Right lobe of liver (tissue), 4 donors: ENCODE measurements around the gene CDH8.

Source experiments
- POLR2A ChIP-seq: fragments of 450-650 bp; IDR thresholded peaks from one replicate; pipeline ENCODE4 v1.6.1; 2017; ENCODE audit warnings: antibody characterized with exemption, mild to moderate bottlenecking
- TF ChIP-seq, protein P1 (sequence below), 4 donors: fragments of 200-600 bp in 3 of 4; fragments of 450-650 bp in 1 of 4; IDR thresholded peaks; one replicate each; pipeline versions ENCODE4 v1.5.1 to v1.8.0; 2016 to 2022; ENCODE audit warnings: antibody characterized with exemption in 4 of 4, mild to moderate bottlenecking in 2 of 4
- donor health status: DM: no; HTN: no; CAD: no.
- donor health status: DM: no; HTN: no; CAD: no.
- donor health status: DM: no; HTN: yes; CAD: no.

DNA sequence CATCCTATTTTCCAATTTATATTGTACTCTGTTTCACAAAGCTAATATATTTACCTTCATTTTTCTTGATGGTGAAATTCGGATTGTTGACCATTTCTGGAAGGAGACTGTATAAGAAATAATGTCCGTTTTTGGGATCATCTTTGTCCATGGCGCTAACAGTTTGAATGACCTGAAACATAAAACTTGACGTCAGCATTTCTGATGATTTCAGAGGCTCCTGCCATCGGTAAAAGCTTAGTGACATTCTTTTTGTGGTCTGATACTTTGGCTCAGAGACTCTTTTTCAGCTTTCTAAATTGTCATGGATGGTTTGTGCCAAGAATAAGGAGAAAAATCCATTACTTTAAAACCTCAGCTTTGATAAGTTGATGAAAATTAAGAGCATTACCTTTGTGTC, 322.5 kb downstream of the CDH8 start:
- TF ChIP-seq, protein P1, sequence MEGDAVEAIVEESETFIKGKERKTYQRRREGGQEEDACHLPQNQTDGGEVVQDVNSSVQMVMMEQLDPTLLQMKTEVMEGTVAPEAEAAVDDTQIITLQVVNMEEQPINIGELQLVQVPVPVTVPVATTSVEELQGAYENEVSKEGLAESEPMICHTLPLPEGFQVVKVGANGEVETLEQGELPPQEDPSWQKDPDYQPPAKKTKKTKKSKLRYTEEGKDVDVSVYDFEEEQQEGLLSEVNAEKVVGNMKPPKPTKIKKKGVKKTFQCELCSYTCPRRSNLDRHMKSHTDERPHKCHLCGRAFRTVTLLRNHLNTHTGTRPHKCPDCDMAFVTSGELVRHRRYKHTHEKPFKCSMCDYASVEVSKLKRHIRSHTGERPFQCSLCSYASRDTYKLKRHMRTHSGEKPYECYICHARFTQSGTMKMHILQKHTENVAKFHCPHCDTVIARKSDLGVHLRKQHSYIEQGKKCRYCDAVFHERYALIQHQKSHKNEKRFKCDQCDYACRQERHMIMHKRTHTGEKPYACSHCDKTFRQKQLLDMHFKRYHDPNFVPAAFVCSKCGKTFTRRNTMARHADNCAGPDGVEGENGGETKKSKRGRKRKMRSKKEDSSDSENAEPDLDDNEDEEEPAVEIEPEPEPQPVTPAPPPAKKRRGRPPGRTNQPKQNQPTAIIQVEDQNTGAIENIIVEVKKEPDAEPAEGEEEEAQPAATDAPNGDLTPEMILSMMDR (IDR thresholded peaks at IDR 0.05), result no peak
- no peak for TF ChIP-seq POLR2A
